WTC11 (cell line): ENCODE measurements around the gene NXN. TPM values are rescaled to one million over a fixed set of nuclear protein-coding genes. Genes with fewer than 3 reads are reported as not detected.
A peak's percentile ranks its signal among the peaks of the same experiment; 100 is the strongest.

Experiments
- ATAC-seq: fragments of 200-7000 bp; cut with Tn5 transposase; 2 replicates; pipeline ENCODE4 v1.10.0; 2021; ENCODE audit warnings: mild to moderate bottlenecking, moderate library complexity
- CTCF ChIA-PET: fragments of 300-600 bp; sonication (Branson Sonifier 250); formaldehyde crosslinking; loops from one replicate; lab custom pipeline; 2021; ENCODE audit warnings: antibody characterized with exemption; lab: Charles Lee
- POLR2A ChIA-PET: fragments of 350-600 bp; sonication (Branson Sonifier 250); formaldehyde crosslinking; loops from one replicate; lab custom pipeline; 2021; ENCODE audit warnings: antibody characterized with exemption; lab: Charles Lee
- DNase-seq: peaks from one replicate; pipeline ENCODE4 v3.0.0; 2021; ENCODE audit warnings: low spot score
- H3K27ac Mint-ChIP-seq: 2 replicates; pipeline ENCODE4 v1.8.0; 2021; ENCODE audit warnings: mixed read lengths
- H3K27me3 Mint-ChIP-seq: 2 replicates; pipeline ENCODE4 v1.8.0; 2021; ENCODE audit warnings: low read depth, mild to moderate bottlenecking, moderate library complexity, mixed read lengths
- H3K36me3 Mint-ChIP-seq: 2 replicates; pipeline ENCODE4 v1.8.0; 2021; ENCODE audit warnings: mixed read lengths
- H3K4me1 Mint-ChIP-seq: 2 replicates; pipeline ENCODE4 v1.8.0; 2022; ENCODE audit warnings: mixed read lengths
- H3K4me3 Mint-ChIP-seq: 2 replicates; pipeline ENCODE4 v1.8.0; 2021; ENCODE audit warnings: mild to moderate bottlenecking, moderate library complexity, mixed read lengths
- H3K9me3 Mint-ChIP-seq: 2 replicates; pipeline ENCODE4 v1.8.0; 2021; ENCODE audit warnings: mixed read lengths
- ATF1 ChIP-seq: sonication (generic); formaldehyde crosslinking; IDR thresholded peaks from 2 replicates; pipeline ENCODE4 v1.8.1; 2023; ENCODE audit warnings: mild to moderate bottlenecking, moderate library complexity, missing genetic modification reagents
- CBFB ChIP-seq: sonication (generic); formaldehyde crosslinking; IDR thresholded peaks from 2 replicates; pipeline ENCODE4 v1.8.1; 2022; ENCODE audit warnings: mild to moderate bottlenecking, low read depth, missing genetic modification reagents
- FOXK1 ChIP-seq: sonication (generic); formaldehyde crosslinking; IDR thresholded peaks from 2 replicates; pipeline ENCODE4 v1.8.0; 2022; ENCODE audit warnings: mild to moderate bottlenecking, moderate library complexity, missing genetic modification reagents
- GTF2I ChIP-seq: fragments of 250-450 bp; sonication (Bioruptor Pico); conservative IDR thresholded peaks from 2 replicates; pipeline ENCODE4 v1.4.0; 2021; ENCODE audit warnings: mild to moderate bottlenecking
- NFE2L1 ChIP-seq: sonication (generic); formaldehyde crosslinking; IDR thresholded peaks from 2 replicates; pipeline ENCODE4 v1.8.1; 2023; ENCODE audit warnings: missing genetic modification reagents
- RELA ChIP-seq: sonication (generic); formaldehyde crosslinking; IDR thresholded peaks from 2 replicates; pipeline ENCODE4 v1.8.1; 2022; ENCODE audit warnings: missing genetic modification reagents, mild to moderate bottlenecking, borderline replicate concordance
- RORB ChIP-seq: fragments of 250-450 bp; sonication (Bioruptor Pico); IDR thresholded peaks from 2 replicates; pipeline ENCODE4 v1.9.0; 2021; ENCODE audit warnings: mild to moderate bottlenecking
- SMAD4 ChIP-seq: sonication (generic); formaldehyde crosslinking; IDR thresholded peaks from 2 replicates; pipeline ENCODE4 v1.8.0; 2022; ENCODE audit warnings: mild to moderate bottlenecking, missing genetic modification reagents
- TEAD1 ChIP-seq: sonication (generic); formaldehyde crosslinking; IDR thresholded peaks from 2 replicates; pipeline ENCODE4 v1.8.0; 2022; ENCODE audit warnings: mild to moderate bottlenecking, missing genetic modification reagents
- ZBTB21 ChIP-seq: sonication (generic); formaldehyde crosslinking; IDR thresholded peaks from 2 replicates; pipeline ENCODE4 v1.8.1; 2023; ENCODE audit warnings: mild to moderate bottlenecking, missing genetic modification reagents, borderline replicate concordance
- ZNF263 ChIP-seq: sonication (generic); formaldehyde crosslinking; IDR thresholded peaks from 2 replicates; pipeline ENCODE4 v1.8.1; 2022; ENCODE audit warnings: low read depth, mild to moderate bottlenecking, moderate library complexity, missing genetic modification reagents
- ZNF416 ChIP-seq: fragments of 250-450 bp; sonication (Bioruptor Pico); IDR thresholded peaks from 2 replicates; pipeline ENCODE4 v1.9.0; 2021; ENCODE audit warnings: mild to moderate bottlenecking, inconsistent platforms
- total RNA-seq: library from RNA; stranded (reverse); gene quantifications from 3 replicates; pipeline ENCODE4 v1.2.3, GENCODE V29; 2021
- TF ChIP-seq, protein P1 (sequence below): sonication (generic); formaldehyde crosslinking; IDR thresholded peaks from 2 replicates; pipeline ENCODE4 v1.8.1; 2022; ENCODE audit warnings: missing genetic modification reagents, borderline replicate concordance
- TF ChIP-seq, protein P2 (sequence below): fragments of 250-450 bp; sonication (Bioruptor Pico); IDR thresholded peaks from 2 replicates; pipeline ENCODE4 v1.9.0; 2021; ENCODE audit warnings: mild to moderate bottlenecking
- TF ChIP-seq, protein P3 (sequence below): sonication (generic); formaldehyde crosslinking; IDR thresholded peaks from 2 replicates; pipeline ENCODE4 v1.8.1; 2022; ENCODE audit warnings: mild to moderate bottlenecking, moderate library complexity, missing genetic modification reagents
- TF ChIP-seq, protein P4 (sequence below): sonication (generic); formaldehyde crosslinking; IDR thresholded peaks from 2 replicates; pipeline ENCODE4 v1.8.0; 2022; ENCODE audit warnings: mild to moderate bottlenecking, missing genetic modification reagents
- TF ChIP-seq, protein P5 (sequence below): sonication (generic); formaldehyde crosslinking; IDR thresholded peaks from 2 replicates; pipeline ENCODE4 v1.8.0; 2022; ENCODE audit warnings: mild to moderate bottlenecking, missing genetic modification reagents
- TF ChIP-seq, protein P6 (sequence below): fragments of 250-450 bp; sonication (Bioruptor Pico); IDR thresholded peaks from 2 replicates; pipeline ENCODE4 v1.8.0; 2021; ENCODE audit warnings: mild to moderate bottlenecking
- TF ChIP-seq, protein P7 (sequence below): sonication (generic); formaldehyde crosslinking; IDR thresholded peaks from 2 replicates; pipeline ENCODE4 v1.8.0; 2023; ENCODE audit warnings: mild to moderate bottlenecking, missing genetic modification reagents
- TF ChIP-seq, protein P8 (sequence below): sonication (generic); formaldehyde crosslinking; IDR thresholded peaks from 2 replicates; pipeline ENCODE4 v1.8.1; 2022; ENCODE audit warnings: low read depth, mild to moderate bottlenecking, moderate library complexity, missing genetic modification reagents, borderline replicate concordance
- TF ChIP-seq, protein P9 (sequence below): sonication (generic); formaldehyde crosslinking; conservative IDR thresholded peaks from 2 replicates; pipeline ENCODE4 v1.8.1; 2023; ENCODE audit warnings: mild to moderate bottlenecking, low read depth, missing genetic modification reagents, moderate library complexity

NXN gene
- total RNA-seq, 1 experiment from 2014 or later = 96.8 TPM

DNA sequence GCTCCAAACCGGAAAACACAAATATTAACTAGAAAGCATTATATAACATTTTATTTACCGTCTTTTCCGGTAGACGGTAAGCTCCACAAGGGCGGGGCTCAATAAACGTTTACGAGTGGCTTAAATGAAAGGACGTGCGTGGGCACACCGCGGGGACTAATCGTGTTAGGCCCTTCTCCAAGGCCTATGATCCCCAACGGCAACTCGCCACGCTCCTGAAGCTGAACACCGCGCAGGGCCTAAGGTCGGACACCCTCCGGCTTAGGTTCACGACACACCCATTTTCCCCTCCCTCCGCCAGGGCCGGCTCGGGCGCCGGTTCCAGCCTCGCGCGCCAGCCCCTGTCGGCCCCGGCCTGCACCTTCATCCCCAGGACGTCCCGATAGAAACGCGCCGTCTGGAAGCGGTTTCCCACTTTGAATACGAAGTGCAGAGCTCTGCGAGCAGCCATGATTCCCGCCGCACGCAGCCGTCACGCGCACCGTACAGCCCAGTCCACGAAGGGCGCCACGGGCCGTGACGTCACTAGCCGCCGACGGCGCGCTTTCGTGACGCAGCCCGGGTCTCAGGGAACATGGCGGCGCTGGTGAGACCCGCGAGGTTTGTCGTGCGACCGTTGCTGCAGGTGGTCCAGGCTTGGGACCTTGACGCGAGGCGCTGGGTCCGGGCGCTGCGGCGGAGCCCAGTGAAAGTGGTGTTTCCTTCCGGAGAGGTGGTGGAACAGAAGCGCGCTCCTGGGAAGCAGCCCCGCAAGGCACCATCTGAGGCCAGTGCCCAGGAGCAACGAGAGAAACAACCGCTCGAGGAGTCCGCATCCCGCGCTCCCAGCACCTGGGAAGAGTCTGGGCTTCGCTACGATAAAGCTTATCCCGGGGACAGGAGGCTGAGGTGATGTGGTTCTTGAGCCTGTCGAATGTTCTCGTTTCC lies 197.5 kb downstream of the NXN start, which contains the start of the genes GLOD4 and MRM3 (continued):
- TF ChIP-seq, protein P1, sequence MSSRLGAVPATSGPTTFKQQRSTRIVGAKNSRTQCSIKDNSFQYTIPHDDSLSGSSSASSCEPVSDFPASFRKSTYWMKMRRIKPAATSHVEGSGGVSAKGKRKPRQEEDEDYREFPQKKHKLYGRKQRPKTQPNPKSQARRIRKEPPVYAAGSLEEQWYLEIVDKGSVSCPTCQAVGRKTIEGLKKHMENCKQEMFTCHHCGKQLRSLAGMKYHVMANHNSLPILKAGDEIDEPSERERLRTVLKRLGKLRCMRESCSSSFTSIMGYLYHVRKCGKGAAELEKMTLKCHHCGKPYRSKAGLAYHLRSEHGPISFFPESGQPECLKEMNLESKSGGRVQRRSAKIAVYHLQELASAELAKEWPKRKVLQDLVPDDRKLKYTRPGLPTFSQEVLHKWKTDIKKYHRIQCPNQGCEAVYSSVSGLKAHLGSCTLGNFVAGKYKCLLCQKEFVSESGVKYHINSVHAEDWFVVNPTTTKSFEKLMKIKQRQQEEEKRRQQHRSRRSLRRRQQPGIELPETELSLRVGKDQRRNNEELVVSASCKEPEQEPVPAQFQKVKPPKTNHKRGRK = no peak
- TF ChIP-seq, protein P2, sequence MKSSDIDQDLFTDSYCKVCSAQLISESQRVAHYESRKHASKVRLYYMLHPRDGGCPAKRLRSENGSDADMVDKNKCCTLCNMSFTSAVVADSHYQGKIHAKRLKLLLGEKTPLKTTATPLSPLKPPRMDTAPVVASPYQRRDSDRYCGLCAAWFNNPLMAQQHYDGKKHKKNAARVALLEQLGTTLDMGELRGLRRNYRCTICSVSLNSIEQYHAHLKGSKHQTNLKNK (CRISPR knock-in tag) = no peak
- TF ChIP-seq ZNF263 (CRISPR knock-in tag) = no peak
- TF ChIP-seq GTF2I (CRISPR knock-in tag) = no peak
- no peak for TF ChIP-seq ZNF416 (CRISPR knock-in tag)
- TF ChIP-seq, protein P3, sequence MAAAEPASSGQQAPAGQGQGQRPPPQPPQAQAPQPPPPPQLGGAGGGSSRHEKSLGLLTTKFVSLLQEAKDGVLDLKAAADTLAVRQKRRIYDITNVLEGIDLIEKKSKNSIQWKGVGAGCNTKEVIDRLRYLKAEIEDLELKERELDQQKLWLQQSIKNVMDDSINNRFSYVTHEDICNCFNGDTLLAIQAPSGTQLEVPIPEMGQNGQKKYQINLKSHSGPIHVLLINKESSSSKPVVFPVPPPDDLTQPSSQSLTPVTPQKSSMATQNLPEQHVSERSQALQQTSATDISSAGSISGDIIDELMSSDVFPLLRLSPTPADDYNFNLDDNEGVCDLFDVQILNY (CRISPR knock-in tag) = peak; percentile 97
- TF ChIP-seq, protein P4, sequence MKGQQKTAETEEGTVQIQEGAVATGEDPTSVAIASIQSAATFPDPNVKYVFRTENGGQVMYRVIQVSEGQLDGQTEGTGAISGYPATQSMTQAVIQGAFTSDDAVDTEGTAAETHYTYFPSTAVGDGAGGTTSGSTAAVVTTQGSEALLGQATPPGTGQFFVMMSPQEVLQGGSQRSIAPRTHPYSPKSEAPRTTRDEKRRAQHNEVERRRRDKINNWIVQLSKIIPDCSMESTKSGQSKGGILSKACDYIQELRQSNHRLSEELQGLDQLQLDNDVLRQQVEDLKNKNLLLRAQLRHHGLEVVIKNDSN (CRISPR knock-in tag) = peak; percentile 69; the same call in 1 of the 2 replicates
- TF ChIP-seq, protein P5, sequence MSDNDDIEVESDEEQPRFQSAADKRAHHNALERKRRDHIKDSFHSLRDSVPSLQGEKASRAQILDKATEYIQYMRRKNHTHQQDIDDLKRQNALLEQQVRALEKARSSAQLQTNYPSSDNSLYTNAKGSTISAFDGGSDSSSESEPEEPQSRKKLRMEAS (CRISPR knock-in tag) = peak; percentile 97
- TF ChIP-seq ZBTB21 = peak; percentile 96
- TF ChIP-seq RELA (CRISPR knock-in tag) = no peak
- TF ChIP-seq, protein P6, sequence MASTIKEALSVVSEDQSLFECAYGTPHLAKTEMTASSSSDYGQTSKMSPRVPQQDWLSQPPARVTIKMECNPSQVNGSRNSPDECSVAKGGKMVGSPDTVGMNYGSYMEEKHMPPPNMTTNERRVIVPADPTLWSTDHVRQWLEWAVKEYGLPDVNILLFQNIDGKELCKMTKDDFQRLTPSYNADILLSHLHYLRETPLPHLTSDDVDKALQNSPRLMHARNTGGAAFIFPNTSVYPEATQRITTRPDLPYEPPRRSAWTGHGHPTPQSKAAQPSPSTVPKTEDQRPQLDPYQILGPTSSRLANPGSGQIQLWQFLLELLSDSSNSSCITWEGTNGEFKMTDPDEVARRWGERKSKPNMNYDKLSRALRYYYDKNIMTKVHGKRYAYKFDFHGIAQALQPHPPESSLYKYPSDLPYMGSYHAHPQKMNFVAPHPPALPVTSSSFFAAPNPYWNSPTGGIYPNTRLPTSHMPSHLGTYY (CRISPR knock-in tag) = no peak

DNA sequence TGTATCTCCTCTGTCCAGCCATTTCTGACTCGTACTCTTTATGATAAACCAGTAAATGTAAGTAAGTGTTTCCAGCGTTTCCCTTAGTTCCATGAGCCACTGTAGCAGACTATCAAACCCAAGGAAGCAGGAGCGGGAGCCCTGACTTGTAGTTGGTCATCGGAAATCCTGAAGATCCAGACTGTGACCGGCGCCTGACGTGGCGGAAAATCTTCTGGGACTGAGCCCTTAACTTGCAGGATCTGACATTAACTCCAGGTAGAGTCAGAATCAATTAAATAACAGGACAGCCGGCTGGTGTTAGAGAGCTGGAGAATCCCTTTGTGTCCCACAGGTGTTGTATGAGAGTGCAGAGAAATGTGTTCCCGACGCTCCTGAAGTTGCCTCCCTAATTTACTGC lies 201.5 kb downstream of the NXN start:
- no peaks in the 10 kb centered on the region for H3K27me3 Mint-ChIP-seq
- no peak overlapping the region for H3K4me3 Mint-ChIP-seq
- H3K27ac Mint-ChIP-seq = no peak overlapping the region
- no peak for ATAC-seq
- H3K9me3 Mint-ChIP-seq = no peaks in the 10 kb centered on the region
- DNase-seq = no peak
- peaks cover 10% of the 10 kb centered on the region for H3K4me1 Mint-ChIP-seq
- CTCF ChIA-PET = no interaction called here
- peaks cover 56% of the 10 kb centered on the region for H3K36me3 Mint-ChIP-seq
- POLR2A ChIA-PET = no interaction called here
- no peak for TF ChIP-seq RORB (CRISPR knock-in tag)
- TF ChIP-seq, protein P7, sequence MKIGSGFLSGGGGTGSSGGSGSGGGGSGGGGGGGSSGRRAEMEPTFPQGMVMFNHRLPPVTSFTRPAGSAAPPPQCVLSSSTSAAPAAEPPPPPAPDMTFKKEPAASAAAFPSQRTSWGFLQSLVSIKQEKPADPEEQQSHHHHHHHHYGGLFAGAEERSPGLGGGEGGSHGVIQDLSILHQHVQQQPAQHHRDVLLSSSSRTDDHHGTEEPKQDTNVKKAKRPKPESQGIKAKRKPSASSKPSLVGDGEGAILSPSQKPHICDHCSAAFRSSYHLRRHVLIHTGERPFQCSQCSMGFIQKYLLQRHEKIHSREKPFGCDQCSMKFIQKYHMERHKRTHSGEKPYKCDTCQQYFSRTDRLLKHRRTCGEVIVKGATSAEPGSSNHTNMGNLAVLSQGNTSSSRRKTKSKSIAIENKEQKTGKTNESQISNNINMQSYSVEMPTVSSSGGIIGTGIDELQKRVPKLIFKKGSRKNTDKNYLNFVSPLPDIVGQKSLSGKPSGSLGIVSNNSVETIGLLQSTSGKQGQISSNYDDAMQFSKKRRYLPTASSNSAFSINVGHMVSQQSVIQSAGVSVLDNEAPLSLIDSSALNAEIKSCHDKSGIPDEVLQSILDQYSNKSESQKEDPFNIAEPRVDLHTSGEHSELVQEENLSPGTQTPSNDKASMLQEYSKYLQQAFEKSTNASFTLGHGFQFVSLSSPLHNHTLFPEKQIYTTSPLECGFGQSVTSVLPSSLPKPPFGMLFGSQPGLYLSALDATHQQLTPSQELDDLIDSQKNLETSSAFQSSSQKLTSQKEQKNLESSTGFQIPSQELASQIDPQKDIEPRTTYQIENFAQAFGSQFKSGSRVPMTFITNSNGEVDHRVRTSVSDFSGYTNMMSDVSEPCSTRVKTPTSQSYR = no peak
- TF ChIP-seq, protein P8, sequence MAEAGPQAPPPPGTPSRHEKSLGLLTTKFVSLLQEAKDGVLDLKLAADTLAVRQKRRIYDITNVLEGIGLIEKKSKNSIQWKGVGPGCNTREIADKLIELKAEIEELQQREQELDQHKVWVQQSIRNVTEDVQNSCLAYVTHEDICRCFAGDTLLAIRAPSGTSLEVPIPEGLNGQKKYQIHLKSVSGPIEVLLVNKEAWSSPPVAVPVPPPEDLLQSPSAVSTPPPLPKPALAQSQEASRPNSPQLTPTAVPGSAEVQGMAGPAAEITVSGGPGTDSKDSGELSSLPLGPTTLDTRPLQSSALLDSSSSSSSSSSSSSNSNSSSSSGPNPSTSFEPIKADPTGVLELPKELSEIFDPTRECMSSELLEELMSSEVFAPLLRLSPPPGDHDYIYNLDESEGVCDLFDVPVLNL (CRISPR knock-in tag) = no peak
- no peak for TF ChIP-seq GTF2I (CRISPR knock-in tag)
- no peak for TF ChIP-seq CBFB (CRISPR knock-in tag)
- TF ChIP-seq ZNF416 (CRISPR knock-in tag) = no peak
- no peak for TF ChIP-seq SMAD4 (CRISPR knock-in tag)
- no peak for TF ChIP-seq TEAD1 (CRISPR knock-in tag)
- no peak for TF ChIP-seq ATF1
- TF ChIP-seq NFE2L1 = no peak
- no peak for TF ChIP-seq FOXK1 (CRISPR knock-in tag)
- TF ChIP-seq, protein P9, sequence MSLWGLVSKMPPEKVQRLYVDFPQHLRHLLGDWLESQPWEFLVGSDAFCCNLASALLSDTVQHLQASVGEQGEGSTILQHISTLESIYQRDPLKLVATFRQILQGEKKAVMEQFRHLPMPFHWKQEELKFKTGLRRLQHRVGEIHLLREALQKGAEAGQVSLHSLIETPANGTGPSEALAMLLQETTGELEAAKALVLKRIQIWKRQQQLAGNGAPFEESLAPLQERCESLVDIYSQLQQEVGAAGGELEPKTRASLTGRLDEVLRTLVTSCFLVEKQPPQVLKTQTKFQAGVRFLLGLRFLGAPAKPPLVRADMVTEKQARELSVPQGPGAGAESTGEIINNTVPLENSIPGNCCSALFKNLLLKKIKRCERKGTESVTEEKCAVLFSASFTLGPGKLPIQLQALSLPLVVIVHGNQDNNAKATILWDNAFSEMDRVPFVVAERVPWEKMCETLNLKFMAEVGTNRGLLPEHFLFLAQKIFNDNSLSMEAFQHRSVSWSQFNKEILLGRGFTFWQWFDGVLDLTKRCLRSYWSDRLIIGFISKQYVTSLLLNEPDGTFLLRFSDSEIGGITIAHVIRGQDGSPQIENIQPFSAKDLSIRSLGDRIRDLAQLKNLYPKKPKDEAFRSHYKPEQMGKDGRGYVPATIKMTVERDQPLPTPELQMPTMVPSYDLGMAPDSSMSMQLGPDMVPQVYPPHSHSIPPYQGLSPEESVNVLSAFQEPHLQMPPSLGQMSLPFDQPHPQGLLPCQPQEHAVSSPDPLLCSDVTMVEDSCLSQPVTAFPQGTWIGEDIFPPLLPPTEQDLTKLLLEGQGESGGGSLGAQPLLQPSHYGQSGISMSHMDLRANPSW (CRISPR knock-in tag) = no peak
